HCT116 (cell line): ENCODE data around the gene DIAPH3. TPM values are rescaled to one million over a fixed set of nuclear protein-coding genes. Genes with fewer than 3 reads are reported as not detected.

Source experiments
- ATAC-seq: fragments of 200-7000 bp; cut with Tn5 transposase; 2 replicates; pipeline ENCODE4 v1.9.1; 2020; ENCODE audit warnings: mild to moderate bottlenecking, moderate library complexity
- BruUV-seq: library from RNA; stranded (reverse); fragments of 400-500 nt; replicated peaks from 2 replicates; lab custom pipeline; 2021; lab: Mats Ljungman, UMichigan
- CTCF ChIA-PET: fragments of 300-600 bp; sonication (Branson Sonifier 250); formaldehyde crosslinking; loops from one replicate; lab custom pipeline; 2021; ENCODE audit warnings: antibody characterized with exemption; lab: Charles Lee
- POLR2A ChIA-PET: fragments of 300-600, 350-600 bp; sonication (Branson Sonifier 250); formaldehyde crosslinking; loops from one replicate; lab custom pipeline; 2021; ENCODE audit warnings: antibody characterized with exemption; lab: Charles Lee
- RAD21 ChIA-PET, 2 experiments: fragments of 300-600 bp; sonication (Branson Sonifier 250); formaldehyde crosslinking; loops; one replicate each; lab custom pipeline; 2023; ENCODE audit warnings: low total read pairs in 2 of 2; ENCODE audit not compliant: uncharacterized antibody in 2 of 2, unreplicated experiment in 2 of 2, low non-redundant PET in 1 of 2; lab: Charles Lee
- DNase-seq: peaks from one replicate; pipeline ENCODE4 v3.0.0-alpha.2; 2010; ENCODE audit warnings: low read depth, low spot score
- H2AFZ ChIP-seq: fragments of 200-600 bp; shearing (Covaris generic), sonication (generic); 2 replicates; pipeline ENCODE4 v1.6.1; 2017; ENCODE audit warnings: low read depth, mixed run types, mixed read lengths, antibody characterized with exemption, low read length; ENCODE audit not compliant: poor library complexity, severe bottlenecking
- H3K27ac ChIP-seq: 2 replicates; pipeline ENCODE4 v1.5.1; 2012; ENCODE audit warnings: low read depth, low read length
- H3K27me3 ChIP-seq: fragments of 200-600 bp; sonication (generic); 2 replicates; pipeline ENCODE4 v1.6.1; 2016; ENCODE audit warnings: mixed run types, low read length, mixed read lengths; ENCODE audit not compliant: insufficient read depth
- H3K36me3 ChIP-seq, 2 experiments: fragments of 200-500 bp in 1 of 2; fragments of 200-600 bp in 1 of 2; sonication (Bioruptor generic) in 1 of 2; sonication (generic) in 1 of 2; 2 replicates each; pipeline versions ENCODE4 v1.5.1 to v1.6.1; 2014 to 2016; ENCODE audit warnings: low read length in 2 of 2, inconsistent platforms in 1 of 2, mixed read lengths in 1 of 2, mixed run types in 1 of 2; ENCODE audit not compliant: insufficient read depth in 2 of 2, control insufficient read depth in 1 of 2
- H3K4me1 ChIP-seq, 2 experiments: fragments of 200-600 bp in 1 of 2; sonication (generic) in 1 of 2; 2 replicates each; pipeline versions ENCODE4 v1.5.1 to v1.6.1; 2012 to 2017; ENCODE audit warnings: low read length in 2 of 2, inconsistent platforms in 1 of 2, mild to moderate bottlenecking in 1 of 2, mixed read lengths in 1 of 2, mixed run types in 1 of 2, moderate library complexity in 1 of 2; ENCODE audit not compliant: insufficient read depth in 2 of 2, control insufficient read depth in 1 of 2
- H3K4me2 ChIP-seq: fragments of 200-600 bp; sonication (generic); 2 replicates; pipeline ENCODE4 v1.6.1; 2017; ENCODE audit warnings: mixed run types, low read length, mixed read lengths
- H3K4me3 ChIP-seq, 2 experiments: fragments of 200-600 bp in 1 of 2; sonication (generic) in 1 of 2; replicated peaks in 1 of 2; 2 replicates each; pipeline ENCODE4 v1.5.1; 2011 to 2016; ENCODE audit warnings: low read length in 2 of 2, control low read depth in 1 of 2, low read depth in 1 of 2, mild to moderate bottlenecking in 1 of 2, mixed read lengths in 1 of 2, mixed run types in 1 of 2
- H3K79me2 ChIP-seq: fragments of 200-600 bp; sonication (generic); 2 replicates; pipeline ENCODE4 v1.6.1; 2017; ENCODE audit warnings: mild to moderate bottlenecking, mixed run types, low read length, moderate library complexity, mixed read lengths; ENCODE audit not compliant: insufficient read depth
- H3K9ac ChIP-seq: fragments of 200-600 bp; sonication (generic); 2 replicates; pipeline ENCODE4 v1.6.1; 2016; ENCODE audit warnings: low read length, mixed read lengths
- H3K9me2 ChIP-seq: fragments of 200-600 bp; sonication (generic), shearing (Covaris generic); 2 replicates; pipeline ENCODE4 v1.6.1; 2017; ENCODE audit warnings: mixed run types, mild to moderate bottlenecking, moderate library complexity; ENCODE audit not compliant: insufficient read depth
- H3K9me3 ChIP-seq, 2 experiments: fragments of 200-500 bp in 1 of 2; fragments of 200-600 bp in 1 of 2; sonication (Bioruptor generic) in 1 of 2; sonication (generic) in 1 of 2; 2 replicates each; pipeline ENCODE4 v1.6.1; 2014 to 2017; ENCODE audit warnings: low read length in 2 of 2, mixed read lengths in 2 of 2, inconsistent platforms in 1 of 2, low read depth in 1 of 2, mild to moderate bottlenecking in 1 of 2, mixed run types in 1 of 2, moderate library complexity in 1 of 2; ENCODE audit not compliant: control insufficient read depth in 1 of 2, insufficient read depth in 1 of 2
- H4K20me1 ChIP-seq: fragments of 200-600 bp; sonication (generic), shearing (Covaris generic); 2 replicates; pipeline ENCODE4 v1.6.1; 2017; ENCODE audit warnings: mixed run types, mild to moderate bottlenecking, moderate library complexity; ENCODE audit not compliant: insufficient read depth
- EGR1 ChIP-seq: IDR thresholded peaks from 2 replicates; pipeline ENCODE4 v1.6.1; 2012; ENCODE audit warnings: low read depth
- EZH2 ChIP-seq: fragments of 200-600 bp; sonication (generic); IDR thresholded peaks from 2 replicates; pipeline ENCODE4 v1.6.1; 2017; ENCODE audit warnings: antibody characterized with exemption, mixed run types
- JUND ChIP-seq: IDR thresholded peaks from 2 replicates; pipeline ENCODE4 v1.6.1; 2012
- POLR2AphosphoS5 ChIP-seq: IDR thresholded peaks from 2 replicates; pipeline ENCODE4 v1.6.1; 2011; ENCODE audit warnings: mild to moderate bottlenecking, low read depth, low read length, moderate library complexity
- REST ChIP-seq: IDR thresholded peaks from 2 replicates; pipeline ENCODE4 v1.6.1; 2012; ENCODE audit warnings: low read depth
- YY1 ChIP-seq: IDR thresholded peaks from 2 replicates; pipeline ENCODE4 v1.6.1; 2011; ENCODE audit warnings: low read length, low read depth, moderate library complexity, mild to moderate bottlenecking; ENCODE audit not compliant: insufficient replicate concordance; ENCODE audit errors: extremely low read depth
- ZFX ChIP-seq: fragments of 450-650 bp; IDR thresholded peaks from 2 replicates; pipeline ENCODE4 v1.6.1; 2017
- ZNF274 ChIP-seq: fragments of 200-500 bp; sonication (Bioruptor generic); IDR thresholded peaks from 2 replicates; pipeline ENCODE4 v1.6.1; 2014; ENCODE audit warnings: mild to moderate bottlenecking, low read depth, low read length, inconsistent platforms
- intact Hi-C: fragments of 100-400 bp; cut with micrococcal nuclease; formaldehyde crosslinking; loops from 2 replicates; pipeline ENCODE4 v1.10.0; 2022
- total RNA-seq: library from RNA; stranded (reverse); gene quantifications from one replicate; pipeline ENCODE4 v1.2.1, GENCODE V29; 2021; ENCODE audit not compliant: unreplicated experiment

Gene DIAPH3
- total RNA-seq, 1 experiment from 2014 or later = 22.8 TPM

DNA sequence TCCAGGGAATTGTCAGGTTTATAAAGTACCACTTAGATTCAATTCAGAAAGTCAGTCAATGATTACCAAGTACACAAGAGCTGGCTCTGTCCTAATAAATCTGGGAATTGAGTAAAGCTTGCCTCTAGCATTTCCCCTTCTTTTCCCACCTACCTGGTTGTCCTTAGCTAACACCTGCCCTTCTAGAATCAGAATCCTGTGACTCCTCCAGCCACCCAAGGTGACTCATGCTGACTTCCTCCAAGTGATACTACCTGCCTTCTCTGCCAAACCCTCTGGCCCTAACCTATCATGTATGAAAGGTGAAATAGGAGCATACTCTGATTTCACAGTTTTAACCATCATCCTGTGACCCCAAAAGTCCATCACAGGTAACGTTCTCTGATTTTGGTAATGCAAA lies 151.2 kb downstream of the DIAPH3 start:
- intact Hi-C loops = no loop called here
- Histone ChIP-seq H3K4me2 (no peak overlapping the region), H3K27ac (no peak overlapping the region), H2AFZ (no peak overlapping the region), H4K20me1 (no peaks in the 10 kb centered on the region), H3K4me1 (peaks cover 0 to 14% of the 10 kb centered on the region in 2 experiments; a peak in 1 of 4 replicates), H3K79me2 (no peaks in the 10 kb centered on the region; the same call in 1 of the 2 replicates), H3K36me3 (no peaks in the 10 kb centered on the region), H3K9me3 (no peaks in the 10 kb centered on the region), H3K9ac (no peak overlapping the region), H3K9me2 (no peaks in the 10 kb centered on the region), H3K27me3 (no peaks in the 10 kb centered on the region), H3K4me3 (no peak overlapping the region)
- DNase-seq (no peak), ATAC-seq (no peak)
- no TSS peak for BruUV-seq
- POLR2A ChIA-PET = no interaction called here
- TF ChIP-seq JUND (no peak), REST (no peak), EGR1 (no peak), POLR2AphosphoS5 (no peak), ZFX (no peak), ZNF274 (no peak), EZH2 (no peak), YY1 (no peak)
- RAD21 ChIA-PET = no interaction called here
- CTCF ChIA-PET = no interaction called here
